Chondrocyte (in vitro differentiated cells): Measurements from ENCODE around the gene DENND1A. TPM values are rescaled to one million over a fixed set of nuclear protein-coding genes. Genes with fewer than 3 reads are reported as not detected.

Experiments
- DNase-seq: peaks from one replicate; pipeline ENCODE4 v3.0.0; 2021; ENCODE audit warnings: mixed read lengths, low spot score
- H3K27ac Mint-ChIP-seq: one replicate; pipeline ENCODE4 v1.8.0; 2021; ENCODE audit warnings: mild to moderate bottlenecking, moderate library complexity, mixed read lengths; ENCODE audit not compliant: unreplicated experiment
- H3K27me3 Mint-ChIP-seq: 2 replicates; pipeline ENCODE4 v1.8.0; 2021; ENCODE audit warnings: low read depth, mixed read lengths
- H3K36me3 Mint-ChIP-seq: 2 replicates; pipeline ENCODE4 v1.8.0; 2021; ENCODE audit warnings: low read depth, mixed read lengths
- H3K4me1 Mint-ChIP-seq: 2 replicates; pipeline ENCODE4 v1.8.0; 2021; ENCODE audit warnings: low read depth, mild to moderate bottlenecking, mixed read lengths
- H3K4me3 Mint-ChIP-seq: one replicate; pipeline ENCODE4 v1.8.0; 2021; ENCODE audit warnings: mild to moderate bottlenecking, moderate library complexity, mixed read lengths; ENCODE audit not compliant: unreplicated experiment
- H3K9me3 Mint-ChIP-seq: 2 replicates; pipeline ENCODE4 v1.8.0; 2021; ENCODE audit warnings: low read depth, mixed read lengths
- CTCF ChIP-seq: fragments of 200-600 bp; sonication (generic); IDR thresholded peaks from 2 replicates; pipeline ENCODE4 v1.5.0; 2021; ENCODE audit warnings: antibody characterized with exemption, mild to moderate bottlenecking, moderate library complexity
- total RNA-seq: library from RNA; stranded (reverse); gene quantifications from 3 replicates; pipeline ENCODE4 v1.2.1, GENCODE V29; 2021

Gene DENND1A
- total RNA-seq, 1 donor from 2014 or later, result 15.3 TPM

DNA sequence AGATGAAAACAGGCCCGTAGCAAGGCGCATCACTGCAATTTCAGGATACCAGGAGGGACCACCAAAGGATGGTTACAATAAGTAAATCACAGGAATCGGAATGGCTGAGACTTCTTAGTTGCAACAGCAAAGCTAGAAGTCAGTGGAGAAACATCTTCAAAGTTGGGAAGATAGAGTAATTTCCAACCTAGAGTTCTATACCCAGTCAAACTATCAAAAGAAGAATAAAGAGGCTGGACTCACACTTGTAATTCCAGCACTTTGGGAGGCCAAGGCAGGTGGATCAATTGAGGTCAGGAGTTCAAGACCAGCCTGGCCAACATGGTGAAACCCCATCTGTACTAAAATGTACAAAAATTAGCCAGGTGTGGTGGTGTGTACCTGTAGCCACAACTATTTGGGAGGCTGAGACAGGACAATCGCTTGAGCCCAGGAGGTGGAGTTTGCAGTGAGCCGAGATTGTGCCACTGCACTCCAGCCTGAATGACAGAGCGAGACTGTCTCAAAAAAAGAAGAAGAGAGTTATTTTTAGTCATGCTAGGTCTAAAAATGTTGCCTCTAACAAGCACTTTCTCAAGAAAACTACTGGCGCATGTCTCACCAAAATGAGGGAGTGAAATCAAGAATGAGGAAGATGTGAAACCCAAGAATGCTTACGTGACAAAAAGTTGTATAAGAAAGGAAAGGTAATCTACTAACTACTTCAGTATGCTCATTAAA is 267.7 kb downstream of the DENND1A start:
- Mint-ChIP-seq H3K4me3 (no peak overlapping the region), H3K27me3 (no peaks in the 10 kb centered on the region), H3K4me1 (no peaks in the 10 kb centered on the region), H3K36me3 (peaks cover 36% of the 10 kb centered on the region), H3K27ac (no peak overlapping the region), H3K9me3 (peaks cover 39% of the 10 kb centered on the region)
- TF ChIP-seq CTCF, result no peak
- DNase-seq, result no peak

DNA sequence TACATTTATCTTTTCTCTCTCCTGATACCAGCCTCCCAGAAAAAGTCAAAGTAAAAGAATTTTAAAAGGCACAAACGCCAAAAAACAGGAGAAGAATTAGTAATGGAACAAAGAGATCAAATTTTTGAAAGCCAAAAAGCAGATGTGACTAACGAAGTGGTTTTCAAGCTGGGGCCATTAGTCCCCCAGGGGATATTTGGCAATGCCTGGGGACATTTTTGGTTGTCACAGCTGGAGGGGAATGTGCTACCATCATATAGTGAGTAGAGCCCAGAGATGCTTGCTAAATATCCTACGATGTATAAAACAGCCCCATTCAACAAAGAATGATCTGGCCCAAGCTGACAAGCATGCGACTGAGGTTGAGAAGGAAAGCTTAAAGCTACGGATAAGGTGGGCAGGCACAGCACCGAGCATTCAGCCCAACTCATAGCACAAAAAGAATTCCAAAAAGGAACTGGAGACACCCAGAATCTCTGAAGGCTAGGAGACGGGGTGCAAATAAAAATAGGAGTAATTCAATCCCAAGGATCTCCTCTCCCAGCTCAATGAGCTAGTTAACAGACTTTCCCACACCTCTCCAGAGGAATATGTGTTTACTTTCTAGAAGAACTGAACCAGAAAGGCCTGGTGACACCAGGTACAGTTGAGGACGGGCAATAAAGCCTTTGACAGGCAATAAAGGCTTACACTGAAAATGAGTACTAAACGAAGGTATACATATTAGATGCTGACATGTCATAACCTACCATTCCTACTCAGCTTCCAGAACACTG is 269.0 kb downstream of the DENND1A start:
- TF ChIP-seq CTCF, result no peak
- H3K27ac Mint-ChIP-seq, result no peak overlapping the region
- DNase-seq, result no peak
- H3K9me3 Mint-ChIP-seq, result peaks cover 34% of the 10 kb centered on the region
- peaks cover 2% of the 10 kb centered on the region for H3K4me1 Mint-ChIP-seq
- no peaks in the 10 kb centered on the region for H3K27me3 Mint-ChIP-seq
- peaks cover 32% of the 10 kb centered on the region for H3K36me3 Mint-ChIP-seq
- no peak overlapping the region for H3K4me3 Mint-ChIP-seq

- Mint-ChIP-seq H3K4me1 (peaks cover 2% of the 10 kb centered on the region), H3K27ac (no peak overlapping the region), H3K27me3 (no peaks in the 10 kb centered on the region), H3K36me3 (peaks cover 22% of the 10 kb centered on the region), H3K4me3 (no peak overlapping the region), H3K9me3 (peaks cover 21% of the 10 kb centered on the region)
- TF ChIP-seq CTCF, result no peak
- DNase-seq, result no peak
Measured at GRCh38 chr9:123659358-123659757, 270.6 kb downstream of the DENND1A start.

DNA sequence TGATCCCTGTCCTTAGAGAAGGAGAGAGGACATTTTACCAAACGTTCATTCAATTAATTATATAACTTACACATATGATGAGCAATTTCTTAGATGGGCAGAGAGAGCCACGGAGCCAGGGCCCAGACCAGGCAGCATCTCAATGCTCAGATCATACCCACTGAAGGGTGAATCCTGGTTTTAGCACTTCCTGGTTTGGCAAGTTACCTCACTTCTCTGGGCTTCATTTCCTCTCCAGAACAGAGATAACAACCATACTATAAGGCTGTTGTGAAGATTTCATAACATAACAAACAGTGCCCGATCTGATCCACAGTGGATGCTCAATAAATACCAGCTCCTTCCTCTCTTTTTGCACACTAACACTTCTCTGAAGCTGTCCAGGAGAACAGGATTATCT is 271.1 kb downstream of the DENND1A start:
- no peak overlapping the region for H3K27ac Mint-ChIP-seq
- peaks cover 20% of the 10 kb centered on the region for H3K36me3 Mint-ChIP-seq
- H3K9me3 Mint-ChIP-seq, result peaks cover 18% of the 10 kb centered on the region
- H3K4me1 Mint-ChIP-seq, result peaks cover 2% of the 10 kb centered on the region
- no peaks in the 10 kb centered on the region for H3K27me3 Mint-ChIP-seq
- TF ChIP-seq CTCF, result no peak
- DNase-seq, result no peak
- no peak overlapping the region for H3K4me3 Mint-ChIP-seq

GRCh38 chr9:123657941-123658340 is 272.0 kb downstream of the DENND1A start:
- Mint-ChIP-seq H3K27me3 (no peaks in the 10 kb centered on the region), H3K4me1 (peaks cover 2% of the 10 kb centered on the region), H3K36me3 (peaks cover 19% of the 10 kb centered on the region), H3K27ac (no peak overlapping the region), H3K9me3 (peaks cover 17% of the 10 kb centered on the region), H3K4me3 (no peak overlapping the region)
- no peak for TF ChIP-seq CTCF
- DNase-seq, result no peak
